ENCODE results near the gene ASAH2B.
"Not testable (repeated sequence)": the region's sequence is repeated elsewhere in the genome, so short reads cannot be mapped to it uniquely, and the experiment has no call there.

Gene ASAH2B

DNA sequence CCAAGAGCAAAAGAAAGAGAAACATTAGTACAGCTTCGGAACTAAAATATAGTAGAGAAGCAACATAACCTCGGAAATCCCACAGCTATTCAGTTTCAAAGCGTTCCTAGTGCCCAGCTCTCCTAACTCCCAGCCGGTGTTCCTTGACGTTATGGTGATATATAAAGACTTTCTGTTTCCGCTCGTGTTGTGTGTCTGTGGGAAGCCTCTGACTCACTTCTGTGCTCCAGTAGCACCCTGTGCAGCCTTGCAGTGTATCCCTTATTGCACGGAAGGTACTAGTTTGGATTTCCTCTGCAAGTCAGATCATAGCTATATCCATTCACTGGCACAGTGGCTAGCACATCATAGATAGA is 535 bp downstream of the ASAH2B start:
- H3K9me3 ChIP-seq, result no peaks in the 10 kb centered on the region
- H3K27ac ChIP-seq, result no peak overlapping the region
- peaks cover 5 to 14% of the 10 kb centered on the region in 2 experiments for H3K4me1 ChIP-seq (ENCODE audit: control insufficient read depth in 1 of 2, insufficient read depth in 1 of 2, low read depth in 1 of 2, low read length in 1 of 2)
- no peaks in the 10 kb centered on the region for H3K36me3 ChIP-seq
- TF ChIP-seq, protein P1, sequence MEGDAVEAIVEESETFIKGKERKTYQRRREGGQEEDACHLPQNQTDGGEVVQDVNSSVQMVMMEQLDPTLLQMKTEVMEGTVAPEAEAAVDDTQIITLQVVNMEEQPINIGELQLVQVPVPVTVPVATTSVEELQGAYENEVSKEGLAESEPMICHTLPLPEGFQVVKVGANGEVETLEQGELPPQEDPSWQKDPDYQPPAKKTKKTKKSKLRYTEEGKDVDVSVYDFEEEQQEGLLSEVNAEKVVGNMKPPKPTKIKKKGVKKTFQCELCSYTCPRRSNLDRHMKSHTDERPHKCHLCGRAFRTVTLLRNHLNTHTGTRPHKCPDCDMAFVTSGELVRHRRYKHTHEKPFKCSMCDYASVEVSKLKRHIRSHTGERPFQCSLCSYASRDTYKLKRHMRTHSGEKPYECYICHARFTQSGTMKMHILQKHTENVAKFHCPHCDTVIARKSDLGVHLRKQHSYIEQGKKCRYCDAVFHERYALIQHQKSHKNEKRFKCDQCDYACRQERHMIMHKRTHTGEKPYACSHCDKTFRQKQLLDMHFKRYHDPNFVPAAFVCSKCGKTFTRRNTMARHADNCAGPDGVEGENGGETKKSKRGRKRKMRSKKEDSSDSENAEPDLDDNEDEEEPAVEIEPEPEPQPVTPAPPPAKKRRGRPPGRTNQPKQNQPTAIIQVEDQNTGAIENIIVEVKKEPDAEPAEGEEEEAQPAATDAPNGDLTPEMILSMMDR (IDR thresholded peaks at IDR 0.05), result no peak
- H3K27me3 ChIP-seq, result peaks cover 63% of the 10 kb centered on the region
- H3K4me3 ChIP-seq (ENCODE audit: low read depth in 1 of 2, low read length in 1 of 2), result peak overlapping the region; percentile 48 to 55

DNA sequence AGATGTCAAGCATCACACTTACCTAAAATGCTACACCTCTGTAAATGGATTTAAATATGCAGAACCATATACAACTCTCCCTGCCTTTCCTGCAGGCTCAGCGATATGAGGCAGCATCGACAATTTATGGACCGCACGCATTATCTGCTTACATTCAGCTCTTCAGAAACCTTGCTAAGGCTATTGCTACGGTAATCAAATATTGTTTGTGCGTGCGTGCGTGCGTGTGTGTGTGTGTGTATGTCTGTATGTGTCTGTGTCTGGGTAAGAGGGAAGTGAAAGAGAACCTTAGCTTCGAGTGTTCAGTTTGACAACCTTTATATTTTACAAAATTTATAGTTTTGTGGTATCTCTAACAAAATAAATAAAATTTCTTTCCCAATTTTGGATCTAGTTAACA is 3.1 kb downstream of the ASAH2B start:
- H3K9me3 ChIP-seq; H3K27ac ChIP-seq; H3K36me3 ChIP-seq; H3K4me3 ChIP-seq (ENCODE audit: low read depth in 1 of 2, low read length in 1 of 2): not testable (repeated sequence)
- Histone ChIP-seq H3K4me1 (ENCODE audit: control insufficient read depth in 1 of 2, insufficient read depth in 1 of 2, low read depth in 1 of 2, low read length in 1 of 2) (peaks cover 5 to 14% of the 10 kb centered on the region in 2 experiments), H3K27me3 (peaks cover 38% of the 10 kb centered on the region)

DNA sequence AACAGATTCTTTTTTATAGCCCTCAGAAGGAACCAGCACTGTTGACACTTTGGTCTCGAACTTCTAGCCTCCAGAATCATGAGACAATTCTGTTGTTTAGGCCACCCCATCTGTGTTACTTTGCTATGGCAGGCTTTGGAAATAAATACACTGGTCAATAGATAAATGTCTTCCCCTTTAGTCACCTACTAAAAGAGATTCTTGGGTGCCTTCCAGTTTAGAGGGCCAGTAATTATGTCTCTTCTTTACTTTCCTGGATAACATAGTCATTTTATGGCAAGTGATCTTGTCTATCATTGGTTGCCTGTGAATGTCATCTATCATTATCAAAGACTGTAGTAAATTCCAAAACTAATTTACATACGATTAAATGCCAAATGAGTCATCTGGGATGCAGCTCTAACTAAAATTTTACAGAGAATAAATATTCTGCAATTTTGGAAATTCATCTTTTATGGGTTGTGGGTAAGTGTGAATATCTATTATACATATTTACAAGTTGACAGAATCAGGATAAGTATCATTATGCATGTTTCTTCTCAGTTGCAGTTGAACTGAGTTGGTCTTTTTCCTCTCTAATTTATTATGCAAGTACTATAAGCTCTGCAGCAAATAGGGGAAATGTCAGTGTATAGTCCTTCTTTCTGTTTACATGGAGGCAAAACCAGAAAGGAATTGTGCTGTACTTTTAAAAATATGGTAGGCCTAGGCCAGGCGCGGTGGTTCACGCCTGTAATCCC is 27.2 kb downstream of the ASAH2B start:
- not testable (repeated sequence) for H3K4me3 ChIP-seq (ENCODE audit: low read depth in 1 of 2, low read length in 1 of 2); H3K27me3 ChIP-seq; H3K9me3 ChIP-seq; H3K4me1 ChIP-seq (ENCODE audit: control insufficient read depth in 1 of 2, insufficient read depth in 1 of 2, low read depth in 1 of 2, low read length in 1 of 2); H3K36me3 ChIP-seq; H3K27ac ChIP-seq

DNA sequence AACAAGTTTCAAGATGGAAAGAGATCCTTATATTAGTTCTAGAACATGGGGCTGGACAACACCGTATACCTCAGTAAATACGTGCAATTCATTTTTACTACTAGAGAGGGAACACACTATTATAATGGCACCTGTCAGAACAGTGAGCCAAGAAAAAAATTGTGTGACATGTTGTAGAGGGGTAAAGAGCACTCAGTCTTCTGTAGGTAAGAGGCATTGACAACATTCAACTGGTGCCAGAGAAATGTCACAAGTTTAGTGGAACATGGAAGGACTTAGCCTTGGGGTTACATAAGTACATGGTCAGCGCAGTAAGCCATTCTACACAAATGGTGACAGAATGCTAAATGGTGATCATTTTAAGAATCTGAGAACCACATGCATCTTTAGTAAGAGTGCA is 32.3 kb downstream of the ASAH2B start:
- H3K36me3 ChIP-seq; H3K4me3 ChIP-seq (ENCODE audit: low read depth in 1 of 2, low read length in 1 of 2); H3K4me1 ChIP-seq (ENCODE audit: control insufficient read depth in 1 of 2, insufficient read depth in 1 of 2, low read depth in 1 of 2, low read length in 1 of 2); H3K9me3 ChIP-seq; H3K27ac ChIP-seq; H3K27me3 ChIP-seq: not testable (repeated sequence)

DNA sequence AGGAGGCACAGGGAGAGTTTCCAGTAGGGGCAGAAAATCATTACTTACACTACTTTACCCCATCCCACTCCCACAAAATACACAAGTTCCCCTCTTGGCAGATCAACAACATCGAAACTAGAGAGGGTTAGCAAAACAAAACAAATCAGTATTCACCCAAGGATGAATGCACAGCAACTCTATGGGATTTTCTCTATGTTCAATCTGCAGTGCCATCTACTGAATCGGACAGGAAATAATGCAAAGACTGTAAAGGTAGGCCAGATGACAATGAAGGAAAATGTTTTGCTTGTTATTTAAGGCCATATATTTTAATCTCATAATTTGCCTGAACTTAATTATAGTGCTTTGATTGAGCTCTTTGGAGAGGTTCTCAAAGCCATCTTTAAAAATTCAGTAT is 35.1 kb downstream of the ASAH2B start:
- not testable (repeated sequence) for H3K36me3 ChIP-seq; H3K9me3 ChIP-seq; H3K4me3 ChIP-seq (ENCODE audit: low read depth in 1 of 2, low read length in 1 of 2); H3K27ac ChIP-seq; H3K4me1 ChIP-seq (ENCODE audit: control insufficient read depth in 1 of 2, insufficient read depth in 1 of 2, low read depth in 1 of 2, low read length in 1 of 2); H3K27me3 ChIP-seq

DNA sequence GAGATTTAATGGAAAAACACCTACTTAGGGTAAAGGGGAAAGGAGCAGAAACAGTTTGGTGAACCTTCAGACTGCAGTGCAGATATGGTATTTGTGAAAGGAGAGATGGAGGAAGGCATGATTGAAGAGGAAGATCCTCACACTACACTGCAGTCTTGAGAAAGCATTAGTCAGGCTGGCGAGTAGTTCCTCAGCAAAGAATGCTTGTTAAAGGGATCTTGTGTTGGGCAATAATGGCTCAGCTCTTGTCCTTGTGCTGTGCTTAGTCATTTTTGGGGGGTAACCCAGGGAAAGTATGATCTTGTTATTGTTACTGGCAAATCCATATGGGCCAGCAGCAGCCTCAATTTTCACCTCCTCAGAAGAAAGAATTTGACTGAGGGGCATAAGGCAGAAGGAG is 40.3 kb downstream of the ASAH2B start:
- not testable (repeated sequence) for H3K9me3 ChIP-seq; H3K27me3 ChIP-seq; H3K4me3 ChIP-seq (ENCODE audit: low read depth in 1 of 2, low read length in 1 of 2); H3K4me1 ChIP-seq (ENCODE audit: control insufficient read depth in 1 of 2, insufficient read depth in 1 of 2, low read depth in 1 of 2, low read length in 1 of 2); H3K27ac ChIP-seq; H3K36me3 ChIP-seq

DNA sequence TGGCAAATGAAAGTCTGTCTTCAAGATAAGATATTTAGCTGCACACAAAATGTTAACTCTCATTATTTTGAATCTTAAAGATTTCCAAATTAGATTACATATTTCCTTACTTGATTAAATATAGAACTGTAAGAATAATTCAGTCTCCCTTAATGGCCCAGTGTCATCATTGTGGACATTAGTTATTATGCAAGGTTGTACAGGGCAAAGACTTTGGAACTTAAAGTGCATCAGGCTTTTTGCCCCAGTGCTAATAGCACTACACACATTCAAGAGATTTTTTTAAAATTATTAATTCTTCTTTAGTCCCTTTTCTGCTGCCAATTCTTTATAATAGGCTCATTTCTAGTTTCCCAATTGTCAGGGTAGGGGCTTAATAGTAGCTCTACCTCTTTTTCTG is 42.3 kb downstream of the ASAH2B start:
- H3K27me3 ChIP-seq; H3K4me3 ChIP-seq (ENCODE audit: low read depth in 1 of 2, low read length in 1 of 2); H3K36me3 ChIP-seq; H3K9me3 ChIP-seq; H3K4me1 ChIP-seq (ENCODE audit: control insufficient read depth in 1 of 2, insufficient read depth in 1 of 2, low read depth in 1 of 2, low read length in 1 of 2); H3K27ac ChIP-seq: not testable (repeated sequence)

DNA sequence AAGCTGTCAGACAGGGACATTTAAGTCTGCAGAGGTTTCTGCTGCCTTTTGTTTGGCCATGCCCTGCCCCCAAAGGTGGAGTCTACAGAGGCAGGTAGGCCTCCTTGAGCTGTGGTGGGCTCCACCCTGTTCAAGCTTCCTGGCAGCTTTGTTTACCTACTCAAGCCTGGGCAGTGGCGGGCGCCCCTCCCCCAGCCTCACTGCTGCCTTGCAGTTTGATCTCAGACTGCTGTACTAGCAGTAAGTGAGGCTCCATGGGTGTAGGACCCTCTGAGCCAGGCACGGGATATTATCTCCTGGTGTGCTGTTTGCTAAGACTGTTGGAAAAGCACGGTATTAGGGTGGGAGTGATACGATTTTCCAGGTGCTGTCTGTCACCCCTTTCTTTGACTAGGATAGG is 48.2 kb downstream of the ASAH2B start:
- H3K4me3 ChIP-seq (ENCODE audit: low read depth in 1 of 2, low read length in 1 of 2); H3K27ac ChIP-seq; H3K27me3 ChIP-seq; H3K9me3 ChIP-seq; H3K4me1 ChIP-seq (ENCODE audit: control insufficient read depth in 1 of 2, insufficient read depth in 1 of 2, low read depth in 1 of 2, low read length in 1 of 2); H3K36me3 ChIP-seq: not testable (repeated sequence)

DNA sequence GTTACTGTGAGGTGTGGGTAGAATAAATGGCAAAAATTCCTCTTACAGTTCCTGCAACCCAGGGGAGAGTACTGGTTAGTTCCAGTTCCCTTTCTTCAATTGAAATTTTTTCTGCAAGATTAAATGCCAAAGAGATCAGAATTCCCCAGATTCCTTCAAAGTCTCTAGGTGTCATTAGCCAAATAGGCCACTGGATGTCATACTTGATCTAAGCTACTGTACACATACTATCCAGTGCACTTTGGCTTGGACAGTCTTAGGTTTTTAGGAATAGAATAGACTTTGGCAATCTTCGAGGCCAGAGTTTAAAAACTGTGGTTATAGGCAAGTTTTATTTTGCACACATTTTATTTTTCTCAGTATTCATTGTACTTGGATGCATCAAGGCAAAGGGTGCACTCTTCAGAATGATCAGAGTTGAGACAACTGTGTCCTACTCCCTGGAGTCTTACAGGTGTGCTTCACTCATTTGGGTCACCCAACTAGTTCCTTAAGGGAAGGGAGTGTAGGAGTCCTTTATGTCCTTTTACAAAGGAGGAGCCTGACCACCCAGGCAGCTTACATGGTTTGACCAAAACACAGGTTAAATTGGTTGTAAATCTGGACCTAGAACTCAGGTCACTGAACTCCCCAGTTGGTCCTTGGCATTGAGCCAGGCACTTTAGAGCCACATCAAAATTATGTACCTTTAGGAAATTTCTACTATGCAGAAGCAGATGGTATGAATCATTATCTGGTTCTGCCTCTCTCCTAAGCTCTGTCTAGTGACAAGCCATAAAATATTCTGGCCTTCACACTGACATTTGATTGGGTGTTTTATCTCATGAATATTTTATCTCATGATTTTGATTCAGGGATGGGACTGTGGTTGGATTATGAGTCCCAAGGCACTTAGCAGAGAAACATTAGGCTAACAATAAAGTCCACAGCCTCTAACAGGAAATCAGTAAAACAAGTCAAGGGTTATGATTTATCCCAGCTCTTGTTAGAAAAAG is 49.5 kb downstream of the ASAH2B start:
- H3K27ac ChIP-seq, result no peak overlapping the region
- no peak overlapping the region for H3K4me3 ChIP-seq (ENCODE audit: low read depth in 1 of 2, low read length in 1 of 2)
- TF ChIP-seq, protein P1 (IDR thresholded peaks at IDR 0.05), result no peak
- no peaks in the 10 kb centered on the region for H3K4me1 ChIP-seq (ENCODE audit: control insufficient read depth in 1 of 2, insufficient read depth in 1 of 2, low read depth in 1 of 2, low read length in 1 of 2)
- no peaks in the 10 kb centered on the region for H3K9me3 ChIP-seq
- H3K36me3 ChIP-seq, result no peaks in the 10 kb centered on the region
- no peaks in the 10 kb centered on the region for H3K27me3 ChIP-seq

Measured in neutrophil (primary cell).